Tibial nerve (tissue), 4 donors: ENCODE measurements around the gene AHCYL2. TPM values are rescaled to one million over a fixed set of nuclear protein-coding genes. Genes with fewer than 3 reads are reported as not detected.

Source experiments
- DNase-seq, 2 donors: peaks; one replicate each; pipeline ENCODE4 v3.0.0-alpha.2; 2019; ENCODE audit warnings: low spot score in 2 of 2
- H3K27ac ChIP-seq, 4 donors: fragments of 200-600 bp; sonication (generic) in 3 of 4; one replicate each; pipeline ENCODE4 v1.5.1; 2017 to 2019; ENCODE audit warnings: mild to moderate bottlenecking in 1 of 4
- H3K27me3 ChIP-seq, 2 donors: fragments of 200-600 bp; sonication (generic) in 1 of 2; one replicate each; pipeline versions ENCODE4 v1.5.1 to v1.6.0; 2017 to 2019
- H3K36me3 ChIP-seq, 3 donors: fragments of 200-600 bp; sonication (generic); one replicate each; pipeline ENCODE4 v1.5.1; 2018 to 2019
- H3K4me1 ChIP-seq, 4 donors: fragments of 200-600 bp; sonication (generic) in 3 of 4; one replicate each; pipeline ENCODE4 v1.5.1; 2017 to 2019
- H3K4me3 ChIP-seq, 4 donors: fragments of 200-600 bp; sonication (generic) in 3 of 4; one replicate each; pipeline ENCODE4 v1.5.1; 2017 to 2019; ENCODE audit warnings: mild to moderate bottlenecking in 1 of 4, moderate library complexity in 1 of 4
- H3K9me3 ChIP-seq, 4 donors: fragments of 200-600 bp; sonication (generic) in 3 of 4; one replicate each; pipeline ENCODE4 v1.5.1; 2017 to 2019
- EP300 ChIP-seq, 2 donors: sonication (generic); formaldehyde crosslinking; IDR thresholded peaks; one replicate each; pipeline ENCODE4 v1.6.1; 2017; ENCODE audit warnings: antibody characterized with exemption in 2 of 2, mild to moderate bottlenecking in 1 of 2
- POLR2A ChIP-seq, 2 donors: fragments of 450-650 bp; IDR thresholded peaks; one replicate each; pipeline ENCODE4 v1.6.1; 2017; ENCODE audit warnings: antibody characterized with exemption in 2 of 2, mild to moderate bottlenecking in 2 of 2, moderate library complexity in 2 of 2
- WGBS, 2 donors: methylation state at CpG; one replicate each; pipeline ENCODE4 v1.1.5; 2018; 5-methylcytosine and 5-hydroxymethylcytosine counted together
- total RNA-seq, 4 donors: library from RNA; depleted of rRNA; stranded (reverse); fragments of >200 nt; gene quantifications; one replicate each; pipeline ENCODE4 v1.1.0, GENCODE V29; 2016
- TF ChIP-seq, protein P1 (sequence below), 5 experiments: fragments of 200-600 bp in 3 of 5; fragments of 450-650 bp in 2 of 5; sonication (generic) in 3 of 5; IDR thresholded peaks; one replicate each; pipeline ENCODE4 v1.5.1; 2016 to 2019; ENCODE audit warnings: antibody characterized with exemption in 5 of 5, mild to moderate bottlenecking in 3 of 5, moderate library complexity in 2 of 5

Gene AHCYL2
- total RNA-seq, 4 donors from 2014 or later = 21.6 to 42.9 (median 30.9) TPM

DNA sequence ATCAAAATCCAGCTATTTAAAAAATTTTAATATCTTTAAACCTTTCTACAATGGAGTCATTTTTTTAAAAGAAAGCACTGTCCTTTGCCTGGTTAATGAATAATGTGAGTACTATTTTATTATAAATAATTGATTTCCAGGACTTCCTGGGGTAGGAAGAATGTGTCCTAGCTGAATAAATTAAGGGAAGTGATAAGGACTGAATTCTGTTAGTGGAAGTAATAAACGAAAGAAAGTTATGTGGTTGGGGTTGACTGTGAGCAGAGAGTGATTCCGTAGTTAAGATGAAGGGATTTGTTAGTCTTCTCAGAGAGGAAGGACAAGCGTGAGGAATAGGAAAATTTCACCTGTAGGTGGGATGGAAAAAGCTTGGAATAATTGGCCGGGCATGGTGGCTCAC is 59.1 kb downstream of the AHCYL2 start:
- Histone ChIP-seq H3K4me3 (no peak overlapping the region), H3K9me3 (no peaks in the 10 kb centered on the region), H3K4me1 (peaks cover 0 to 22% (median 0%) of the 10 kb centered on the region in 4 donors), H3K27me3 (no peaks in the 10 kb centered on the region), H3K27ac (no peak overlapping the region), H3K36me3 (peaks cover 0 to 8% (median 0%) of the 10 kb centered on the region in 3 donors)
- WGBS, 2 donors = 74 to 78% methylated on average over 4 of the region's 4 CpGs
- TF ChIP-seq EP300 (IDR thresholded peaks at IDR 0.05) (no peak), POLR2A (IDR thresholded peaks at IDR 0.05) (no peak)
- TF ChIP-seq, protein P1, sequence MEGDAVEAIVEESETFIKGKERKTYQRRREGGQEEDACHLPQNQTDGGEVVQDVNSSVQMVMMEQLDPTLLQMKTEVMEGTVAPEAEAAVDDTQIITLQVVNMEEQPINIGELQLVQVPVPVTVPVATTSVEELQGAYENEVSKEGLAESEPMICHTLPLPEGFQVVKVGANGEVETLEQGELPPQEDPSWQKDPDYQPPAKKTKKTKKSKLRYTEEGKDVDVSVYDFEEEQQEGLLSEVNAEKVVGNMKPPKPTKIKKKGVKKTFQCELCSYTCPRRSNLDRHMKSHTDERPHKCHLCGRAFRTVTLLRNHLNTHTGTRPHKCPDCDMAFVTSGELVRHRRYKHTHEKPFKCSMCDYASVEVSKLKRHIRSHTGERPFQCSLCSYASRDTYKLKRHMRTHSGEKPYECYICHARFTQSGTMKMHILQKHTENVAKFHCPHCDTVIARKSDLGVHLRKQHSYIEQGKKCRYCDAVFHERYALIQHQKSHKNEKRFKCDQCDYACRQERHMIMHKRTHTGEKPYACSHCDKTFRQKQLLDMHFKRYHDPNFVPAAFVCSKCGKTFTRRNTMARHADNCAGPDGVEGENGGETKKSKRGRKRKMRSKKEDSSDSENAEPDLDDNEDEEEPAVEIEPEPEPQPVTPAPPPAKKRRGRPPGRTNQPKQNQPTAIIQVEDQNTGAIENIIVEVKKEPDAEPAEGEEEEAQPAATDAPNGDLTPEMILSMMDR (IDR thresholded peaks at IDR 0.05) = no peak
- DNase-seq = no peak

DNA sequence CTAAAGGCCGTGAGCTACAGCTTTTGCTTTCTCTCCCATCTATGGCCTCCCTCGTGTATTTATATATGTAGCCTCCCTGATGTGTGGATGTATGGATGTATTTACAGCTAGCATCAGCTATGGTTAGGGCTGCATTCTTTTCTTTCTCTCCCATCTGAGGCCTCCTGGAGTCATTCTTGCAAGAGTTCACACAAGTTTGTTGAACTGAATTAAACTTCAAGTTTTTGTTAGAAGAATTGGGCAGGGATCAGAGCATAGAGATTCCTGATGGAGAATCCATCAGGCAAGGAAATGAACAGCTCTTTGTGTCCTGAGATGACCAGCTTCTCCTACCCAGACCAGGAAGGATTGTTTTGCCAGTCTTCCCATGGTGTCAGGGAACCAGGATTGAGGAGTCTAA is 60.3 kb downstream of the AHCYL2 start:
- peaks cover 0 to 9% (median 0%) of the 10 kb centered on the region in 3 donors for H3K36me3 ChIP-seq
- H3K27me3 ChIP-seq = no peaks in the 10 kb centered on the region
- no peak for DNase-seq
- TF ChIP-seq, protein P1 (IDR thresholded peaks at IDR 0.05) = no peak
- TF ChIP-seq POLR2A (IDR thresholded peaks at IDR 0.05) (no peak), EP300 (IDR thresholded peaks at IDR 0.05) (no peak)
- peaks cover 0 to 22% (median 0%) of the 10 kb centered on the region in 4 donors for H3K4me1 ChIP-seq
- no peaks in the 10 kb centered on the region for H3K9me3 ChIP-seq
- H3K4me3 ChIP-seq = no peak overlapping the region
- 38 to 49% methylated on average over 2 of the region's 2 CpGs for WGBS, 2 donors
- H3K27ac ChIP-seq = peak overlapping the region in 2 of 4 donors; percentile 6 to 47

DNA sequence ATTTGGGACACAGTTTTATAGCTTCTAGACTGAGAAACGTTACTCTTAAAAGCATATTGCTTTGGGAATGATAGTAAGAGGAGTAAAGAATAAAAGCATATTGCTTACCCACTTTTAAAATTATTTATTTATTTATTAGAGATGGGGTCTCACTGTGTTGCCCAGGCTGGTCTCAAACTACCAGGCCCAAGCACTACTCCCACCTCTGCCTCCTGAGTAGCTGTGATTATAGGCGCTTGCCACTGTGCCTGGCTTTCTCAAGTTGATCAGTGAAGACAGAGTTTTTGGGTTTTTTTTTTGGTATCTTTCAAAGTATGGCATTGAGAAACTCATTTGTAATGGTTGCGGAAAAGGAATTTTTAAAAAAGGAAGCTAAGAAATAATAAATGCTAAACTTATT is 68.0 kb downstream of the AHCYL2 start:
- Histone ChIP-seq H3K9me3 (no peaks in the 10 kb centered on the region), H3K27ac (no peak overlapping the region), H3K36me3 (peaks cover 0 to 9% (median 0%) of the 10 kb centered on the region in 3 donors), H3K4me1 (peaks cover 0 to 17% (median 0%) of the 10 kb centered on the region in 4 donors), H3K4me3 (no peak overlapping the region), H3K27me3 (no peaks in the 10 kb centered on the region)
- TF ChIP-seq, protein P1 (IDR thresholded peaks at IDR 0.05) = no peak
- no peak for TF ChIP-seq EP300 (IDR thresholded peaks at IDR 0.05)
- no peak for TF ChIP-seq POLR2A (IDR thresholded peaks at IDR 0.05)
- 92 to 94% methylated on average over 3 of the region's 3 CpGs for WGBS, 2 donors
- no peak for DNase-seq

DNA sequence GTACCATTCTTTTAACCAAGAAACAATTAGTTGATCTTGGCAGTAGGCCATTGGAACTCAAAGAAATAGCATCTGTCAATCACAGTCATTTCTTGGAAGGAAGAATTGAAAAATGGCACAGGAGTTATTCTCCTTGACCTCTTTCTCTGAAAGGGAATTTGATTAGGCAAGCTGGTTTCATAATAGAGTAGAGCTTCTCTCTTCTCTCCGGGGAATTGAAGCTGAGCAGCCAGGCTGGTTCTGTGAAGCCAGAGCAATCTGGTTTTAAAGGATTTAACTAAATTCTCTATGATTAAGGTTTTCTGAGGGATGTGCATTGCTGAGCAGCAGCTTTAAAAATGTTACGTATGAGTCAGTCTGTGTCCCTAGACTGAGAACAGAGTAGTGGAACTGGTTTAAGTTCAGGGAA is 70.2 kb downstream of the AHCYL2 start:
- peak in 1 of 2 donors; percentile 20 for DNase-seq
- no peaks in the 10 kb centered on the region for H3K9me3 ChIP-seq

DNA sequence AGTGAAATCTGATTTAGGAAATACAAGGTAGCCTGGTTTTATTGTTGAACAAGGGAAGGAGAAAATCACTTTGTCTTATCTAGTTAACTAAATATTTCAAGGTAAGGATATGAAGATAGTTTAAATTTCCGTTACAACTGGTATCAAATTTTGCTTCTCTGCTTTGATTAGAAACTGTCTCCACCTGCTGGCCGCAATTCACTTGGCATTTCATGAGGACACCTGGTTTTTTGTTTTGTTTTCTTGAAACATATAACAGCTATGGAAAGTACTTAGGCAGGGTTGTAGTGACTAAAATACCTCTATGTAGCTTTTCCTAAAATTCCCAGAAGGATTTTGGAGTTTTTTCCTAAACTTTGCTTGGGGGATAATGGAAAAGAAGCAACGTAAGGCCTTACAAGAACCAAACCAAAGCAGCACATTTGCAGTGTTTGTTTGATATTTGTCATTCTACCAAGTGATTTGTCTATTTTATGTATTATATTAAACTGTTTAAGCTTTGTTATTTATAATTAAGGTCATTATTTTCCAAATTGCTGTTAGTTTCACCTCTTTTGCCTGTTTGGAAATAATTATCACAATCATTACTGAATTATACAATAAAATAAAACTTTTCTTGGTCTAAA is 73.6 kb downstream of the AHCYL2 start:
- DNase-seq = peak; percentile 41 to 83

More for the DNA sequence above, 70.2 kb downstream of the AHCYL2 start:
- Histone ChIP-seq H3K4me3 (no peak overlapping the region), H3K4me1 (peaks cover 0 to 20% (median 0%) of the 10 kb centered on the region in 4 donors), H3K36me3 (no peaks in the 10 kb centered on the region), H3K27me3 (no peaks in the 10 kb centered on the region), H3K27ac (peak overlapping the region in 2 of 4 donors; percentile 26 to 59)
- WGBS, 2 donors = 34 to 36% methylated on average over 2 of the region's 2 CpGs
- TF ChIP-seq POLR2A (IDR thresholded peaks at IDR 0.05) = no peak
- TF ChIP-seq, protein P1 (IDR thresholded peaks at IDR 0.05) = no peak
- TF ChIP-seq EP300 (IDR thresholded peaks at IDR 0.05) = peak in 1 of 2 donors; percentile 63

More for the DNA sequence above, 73.6 kb downstream of the AHCYL2 start:
- Histone ChIP-seq H3K27ac (no peak overlapping the region), H3K27me3 (no peaks in the 10 kb centered on the region), H3K4me1 (peaks cover 0 to 20% (median 0%) of the 10 kb centered on the region in 4 donors), H3K36me3 (no peaks in the 10 kb centered on the region), H3K9me3 (no peaks in the 10 kb centered on the region), H3K4me3 (no peak overlapping the region)
- TF ChIP-seq, protein P1 (IDR thresholded peaks at IDR 0.05) = peak; percentile 48 to 71 (median 58)
- TF ChIP-seq POLR2A (IDR thresholded peaks at IDR 0.05) = no peak
- 38 to 42% methylated on average over 3 of the region's 3 CpGs for WGBS, 2 donors
